Natural killer cell (primary cell): ENCODE data around the gene DCDC1. TPM values are rescaled to one million over a fixed set of nuclear protein-coding genes. Genes with fewer than 3 reads are reported as not detected.

ENCODE experiments used
- ATAC-seq, 3 donors: fragments of 150-1000 bp in 2 of 3; fragments of 200-7000 bp in 1 of 3; cut with Tn5 transposase; 1 replicate in 1 of 3; 2 replicates in 2 of 3; pipeline ENCODE4 v1.10.0; 2021; ENCODE audit warnings: mild to moderate bottlenecking in 2 of 3, moderate library complexity in 2 of 3
- DNase-seq, 2 donors: peaks; one replicate each; pipeline versions ENCODE4 v3.0.0 to v3.0.0-alpha.2; 2013 to 2021; ENCODE audit warnings: mixed read lengths in 1 of 2
- H3K27ac ChIP-seq: one replicate; pipeline ENCODE4 v1.5.1; 2013; ENCODE audit warnings: mild to moderate bottlenecking, low read length
- H3K27me3 ChIP-seq: one replicate; pipeline ENCODE4 v1.6.1; 2013; ENCODE audit warnings: low read length; ENCODE audit not compliant: control insufficient read depth, insufficient read depth
- H3K36me3 ChIP-seq: one replicate; pipeline ENCODE4 v1.6.1; 2013; ENCODE audit warnings: low read length; ENCODE audit not compliant: control insufficient read depth, insufficient read depth
- H3K4me1 ChIP-seq: one replicate; pipeline ENCODE4 v1.6.1; 2013; ENCODE audit warnings: low read length; ENCODE audit not compliant: control insufficient read depth, insufficient read depth
- H3K4me3 ChIP-seq: one replicate; pipeline ENCODE4 v1.5.1; 2013; ENCODE audit warnings: low read length
- H3K9me3 ChIP-seq: one replicate; pipeline ENCODE4 v1.6.1; 2013; ENCODE audit warnings: low read length; ENCODE audit not compliant: control insufficient read depth, insufficient read depth
- H3K27ac Mint-ChIP-seq, 2 donors: one replicate each; pipeline ENCODE4 v1.8.0; 2022; ENCODE audit warnings: mild to moderate bottlenecking in 2 of 2, mixed read lengths in 2 of 2, moderate library complexity in 1 of 2
- H3K27me3 Mint-ChIP-seq, 2 donors: one replicate each; pipeline ENCODE4 v1.8.0; 2022; ENCODE audit warnings: low read depth in 2 of 2, mixed read lengths in 2 of 2
- H3K36me3 Mint-ChIP-seq: one replicate; pipeline ENCODE4 v1.8.0; 2022; ENCODE audit warnings: mixed read lengths
- H3K4me1 Mint-ChIP-seq, 2 donors: one replicate each; pipeline ENCODE4 v1.8.0; 2022; ENCODE audit warnings: mixed read lengths in 2 of 2
- H3K4me3 Mint-ChIP-seq: one replicate; pipeline ENCODE4 v1.8.0; 2022; ENCODE audit warnings: mild to moderate bottlenecking, moderate library complexity, mixed read lengths
- H3K9me3 Mint-ChIP-seq, 2 donors: one replicate each; pipeline ENCODE4 v1.8.0; 2022; ENCODE audit warnings: mixed read lengths in 2 of 2
- CTCF ChIP-seq: fragments of 200-600 bp; IDR thresholded peaks from one replicate; pipeline ENCODE4 v1.8.0; 2022; ENCODE audit warnings: antibody characterized with exemption
- WGBS: methylation state at CpG from one replicate; pipeline ENCODE4 v1.1.7; 2013; ENCODE audit warnings: missing lambda C conversion rate; ENCODE audit not compliant: insufficient coverage; 5-methylcytosine and 5-hydroxymethylcytosine counted together
- intact Hi-C: fragments of 100-400 bp; cut with micrococcal nuclease; formaldehyde crosslinking; loops from one replicate; pipeline ENCODE4 v1.14.2; 2022
- total RNA-seq, 4 donors: library from RNA; stranded (reverse); fragments of 120-200 nt in 1 of 4; gene quantifications; one replicate each; pipeline versions ENCODE4 v1.2.3 to v1.2.4, GENCODE V29; 2013 to 2022

DCDC1 gene
- total RNA-seq, 3 donors from 2014 or later (not counting 1 experiment from before 2014, with no cell fraction given): not detected

DNA sequence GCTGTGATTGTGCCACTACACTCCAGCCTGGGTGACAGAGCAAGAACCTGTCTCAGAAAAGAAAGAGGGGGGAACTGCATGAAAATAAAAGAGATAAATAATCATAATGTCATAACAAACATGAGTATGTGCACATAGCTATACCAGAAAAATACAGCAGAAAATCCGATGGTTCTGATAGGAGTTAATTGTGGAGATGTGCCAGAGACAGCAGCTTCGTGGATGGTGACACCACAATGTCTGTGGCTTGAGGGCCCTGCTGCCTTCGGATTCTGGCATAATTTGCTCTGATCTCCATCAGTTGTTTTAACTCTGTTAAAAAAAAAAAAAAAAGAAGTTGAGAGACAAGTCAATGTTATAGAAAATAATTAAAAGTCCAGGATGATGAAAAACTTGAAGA lies 491.1 kb downstream of the DCDC1 start:
- Histone ChIP-seq H3K36me3 (no peaks in the 10 kb centered on the region), H3K4me1 (no peaks in the 10 kb centered on the region), H3K27me3 (no peaks in the 10 kb centered on the region), H3K4me3 (no peak overlapping the region), H3K27ac (no peak overlapping the region), H3K9me3 (no peaks in the 10 kb centered on the region)
- Mint-ChIP-seq H3K27ac (no peak overlapping the region), H3K27me3 (peaks cover 0 to 17% of the 10 kb centered on the region in 2 donors), H3K4me3 (no peak overlapping the region), H3K9me3 (no peaks in the 10 kb centered on the region), H3K36me3 (no peaks in the 10 kb centered on the region), H3K4me1 (no peaks in the 10 kb centered on the region)
- 76% methylated on average over 3 of the region's 3 CpGs for WGBS
- no peak for DNase-seq
- no peak for ATAC-seq
- TF ChIP-seq CTCF: no peak
- intact Hi-C loops: no loop called here

DNA sequence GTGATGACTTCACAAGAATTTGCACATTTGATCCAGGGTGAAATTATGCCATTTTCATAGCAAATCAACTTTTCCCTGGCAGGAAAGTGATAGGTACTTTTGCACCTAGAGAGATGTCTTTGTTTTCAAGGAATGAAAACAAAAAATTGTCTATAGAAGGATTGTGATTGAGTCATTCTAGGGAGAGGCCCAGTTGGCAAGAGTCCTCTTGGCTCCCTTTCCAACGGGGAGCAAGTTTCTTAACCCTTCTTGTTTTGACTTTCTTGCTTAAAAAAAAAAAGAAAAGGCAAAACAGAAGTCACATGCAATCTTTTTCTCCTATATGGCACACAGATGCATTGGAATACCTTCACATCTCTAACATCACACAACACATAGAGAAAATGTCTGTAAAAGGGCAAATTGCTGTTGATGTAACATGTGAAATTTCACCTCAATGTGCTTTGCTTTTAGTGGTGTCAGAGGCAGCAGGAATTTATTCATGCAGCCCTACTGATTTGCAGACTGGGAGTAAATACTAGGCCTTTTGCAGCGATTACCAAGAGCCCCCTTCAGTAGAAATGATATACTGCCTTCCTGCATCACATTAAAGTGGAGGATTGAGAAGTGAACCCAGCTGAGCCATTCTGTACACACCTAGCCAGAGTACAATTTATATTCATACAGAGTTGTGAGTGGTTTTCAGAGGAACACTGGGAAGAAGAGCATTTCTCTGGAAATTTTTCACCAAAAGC lies 492.7 kb downstream of the DCDC1 start:
- no peak overlapping the region for H3K4me3 ChIP-seq
- ATAC-seq (no peak), DNase-seq (no peak)
- H3K36me3 ChIP-seq: no peaks in the 10 kb centered on the region
- no peaks in the 10 kb centered on the region for H3K27me3 ChIP-seq
- H3K4me1 ChIP-seq: no peaks in the 10 kb centered on the region
- Mint-ChIP-seq H3K4me3 (no peak overlapping the region), H3K27me3 (peaks cover 3 to 7% of the 10 kb centered on the region in 2 donors), H3K9me3 (no peaks in the 10 kb centered on the region), H3K27ac (no peak overlapping the region), H3K4me1 (no peaks in the 10 kb centered on the region), H3K36me3 (no peaks in the 10 kb centered on the region)
- intact Hi-C loops: no loop called here
- TF ChIP-seq CTCF: no peak
- no peaks in the 10 kb centered on the region for H3K9me3 ChIP-seq
- H3K27ac ChIP-seq: no peak overlapping the region
- 48% methylated on average over 2 of the region's 2 CpGs for WGBS

GRCh38 chr11:30876228-30876627 lies 493.3 kb downstream of the DCDC1 start:
- no peak overlapping the region for H3K4me3 Mint-ChIP-seq
- WGBS: 95% methylated on average over 1 of the region's 2 CpGs
- no peaks in the 10 kb centered on the region for H3K36me3 Mint-ChIP-seq
- intact Hi-C loops: no loop called here
- peaks cover 3 to 7% of the 10 kb centered on the region in 2 donors for H3K27me3 Mint-ChIP-seq
- Histone ChIP-seq H3K36me3 (no peaks in the 10 kb centered on the region), H3K27ac (no peak overlapping the region), H3K4me1 (no peaks in the 10 kb centered on the region), H3K27me3 (no peaks in the 10 kb centered on the region), H3K9me3 (no peaks in the 10 kb centered on the region), H3K4me3 (no peak overlapping the region)
- no peak for TF ChIP-seq CTCF
- no peak for DNase-seq
- H3K9me3 Mint-ChIP-seq: no peaks in the 10 kb centered on the region
- no peak overlapping the region for H3K27ac Mint-ChIP-seq
- H3K4me1 Mint-ChIP-seq: no peaks in the 10 kb centered on the region
- no peak for ATAC-seq

DNA sequence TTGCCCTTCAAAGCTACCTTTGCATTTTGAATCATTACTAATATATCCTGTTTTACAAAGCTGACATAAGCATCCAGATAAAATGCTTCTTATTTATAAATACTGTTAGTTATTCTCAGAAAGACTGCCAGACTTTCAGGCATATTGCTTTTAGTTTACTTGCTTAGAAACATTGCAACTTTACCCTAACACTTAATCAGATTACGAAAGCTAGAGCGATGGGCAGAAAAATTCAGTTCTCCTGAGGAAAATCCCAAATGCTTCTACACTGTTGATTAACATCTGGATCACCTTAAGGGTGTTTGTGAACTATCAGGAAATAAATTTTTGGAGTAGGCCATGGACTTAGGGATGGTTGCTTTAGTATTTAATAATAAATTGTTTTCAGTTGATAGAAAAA lies 493.7 kb downstream of the DCDC1 start:
- H3K4me1 Mint-ChIP-seq: no peaks in the 10 kb centered on the region
- no peak for TF ChIP-seq CTCF
- no peak overlapping the region for H3K27ac Mint-ChIP-seq
- no peak for ATAC-seq
- peaks cover 3 to 7% of the 10 kb centered on the region in 2 donors for H3K27me3 Mint-ChIP-seq
- H3K27me3 ChIP-seq: no peaks in the 10 kb centered on the region
- DNase-seq: no peak
- H3K4me3 ChIP-seq: no peak overlapping the region
- intact Hi-C loops: no loop called here
- H3K27ac ChIP-seq: no peak overlapping the region
- H3K9me3 ChIP-seq: no peaks in the 10 kb centered on the region
- H3K9me3 Mint-ChIP-seq: no peaks in the 10 kb centered on the region
- H3K36me3 ChIP-seq: no peaks in the 10 kb centered on the region
- no peaks in the 10 kb centered on the region for H3K4me1 ChIP-seq
- no peaks in the 10 kb centered on the region for H3K36me3 Mint-ChIP-seq
- H3K4me3 Mint-ChIP-seq: no peak overlapping the region
- WGBS: 100% methylated on average over 1 of the region's 2 CpGs
